HEK293T (cell line): ENCODE data around the gene P3H3.

Experiments used
- ARNT ChIP-seq: fragments of 450-650 bp; IDR thresholded peaks from 2 replicates; pipeline ENCODE4 v1.6.1; 2017; ENCODE audit warnings: mild to moderate bottlenecking
- BHLHE40 ChIP-seq: fragments of 450-650 bp; IDR thresholded peaks from 2 replicates; pipeline ENCODE4 v1.6.1; 2016; ENCODE audit warnings: mild to moderate bottlenecking, moderate library complexity, borderline replicate concordance
- ELF4 ChIP-seq: fragments of 450-650 bp; IDR thresholded peaks from 2 replicates; pipeline ENCODE4 v1.6.1; 2017; ENCODE audit warnings: antibody characterized with exemption
- FOXK2 ChIP-seq: fragments of 450-650 bp; IDR thresholded peaks from 2 replicates; pipeline ENCODE4 v1.6.1; 2016; ENCODE audit warnings: mild to moderate bottlenecking
- FOXM1 ChIP-seq: fragments of 450-650 bp; IDR thresholded peaks from 2 replicates; pipeline ENCODE4 v1.6.1; 2017; ENCODE audit warnings: mild to moderate bottlenecking, borderline replicate concordance
- LEF1 ChIP-seq: fragments of 450-650 bp; IDR thresholded peaks from 2 replicates; pipeline ENCODE4 v1.6.1; 2017; ENCODE audit warnings: mild to moderate bottlenecking, borderline replicate concordance
- SP1 ChIP-seq: fragments of 450-650 bp; IDR thresholded peaks from 2 replicates; pipeline ENCODE4 v1.6.1; 2017
- SUZ12 ChIP-seq: fragments of 450-650 bp; IDR thresholded peaks from 2 replicates; pipeline ENCODE4 v1.6.1; 2016; ENCODE audit warnings: mild to moderate bottlenecking
- TARDBP ChIP-seq: fragments of 450-650 bp; IDR thresholded peaks from 2 replicates; pipeline ENCODE4 v1.6.1; 2016
- ZNF384 ChIP-seq: fragments of 450-650 bp; IDR thresholded peaks from 2 replicates; pipeline ENCODE4 v1.6.1; 2016
- TF ChIP-seq, protein P1 (sequence below): fragments of 450-650 bp; IDR thresholded peaks from 2 replicates; pipeline ENCODE4 v1.6.1; 2016

DNA sequence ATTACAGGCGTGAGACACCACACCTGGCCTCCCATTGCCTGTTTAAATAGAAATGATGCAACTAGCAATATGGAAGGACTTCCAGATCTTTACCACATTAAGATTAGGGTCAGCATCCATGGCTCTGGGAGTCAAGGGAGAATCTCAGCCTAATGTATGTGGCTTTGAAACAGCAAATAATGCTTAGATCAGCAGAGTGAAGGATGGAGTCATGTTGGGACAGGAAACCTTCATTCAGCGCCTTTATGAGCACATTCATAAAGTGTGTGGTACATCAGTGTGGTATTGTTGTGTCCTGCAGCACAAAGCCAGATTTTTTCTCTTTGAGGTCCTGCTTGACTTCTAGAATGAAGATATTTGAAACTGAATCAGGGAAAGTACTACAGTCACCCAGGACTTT lies 60.2 kb downstream of the P3H3 start:
- TF ChIP-seq SP1: no peak
- no peak for TF ChIP-seq TARDBP
- TF ChIP-seq BHLHE40: no peak
- TF ChIP-seq LEF1: no peak
- no peak for TF ChIP-seq FOXK2
- TF ChIP-seq, protein P1, sequence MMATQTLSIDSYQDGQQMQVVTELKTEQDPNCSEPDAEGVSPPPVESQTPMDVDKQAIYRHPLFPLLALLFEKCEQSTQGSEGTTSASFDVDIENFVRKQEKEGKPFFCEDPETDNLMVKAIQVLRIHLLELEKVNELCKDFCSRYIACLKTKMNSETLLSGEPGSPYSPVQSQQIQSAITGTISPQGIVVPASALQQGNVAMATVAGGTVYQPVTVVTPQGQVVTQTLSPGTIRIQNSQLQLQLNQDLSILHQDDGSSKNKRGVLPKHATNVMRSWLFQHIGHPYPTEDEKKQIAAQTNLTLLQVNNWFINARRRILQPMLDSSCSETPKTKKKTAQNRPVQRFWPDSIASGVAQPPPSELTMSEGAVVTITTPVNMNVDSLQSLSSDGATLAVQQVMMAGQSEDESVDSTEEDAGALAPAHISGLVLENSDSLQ: no peak
- no peak for TF ChIP-seq ELF4
- no peak for TF ChIP-seq FOXM1
- no peak for TF ChIP-seq SUZ12
- no peak for TF ChIP-seq ZNF384
- no peak for TF ChIP-seq ARNT
